C4-2B (cell line): ENCODE data around the gene CLNS1A.

ENCODE experiments used
- ZFX ChIP-seq: fragments of 450-650 bp; IDR thresholded peaks from 2 replicates; pipeline ENCODE4 v1.6.1; 2017
- TF ChIP-seq, protein P1 (sequence below): fragments of 450-650 bp; conservative IDR thresholded peaks from 2 replicates; pipeline ENCODE4 v1.5.1; 2017; ENCODE audit warnings: mild to moderate bottlenecking

DNA sequence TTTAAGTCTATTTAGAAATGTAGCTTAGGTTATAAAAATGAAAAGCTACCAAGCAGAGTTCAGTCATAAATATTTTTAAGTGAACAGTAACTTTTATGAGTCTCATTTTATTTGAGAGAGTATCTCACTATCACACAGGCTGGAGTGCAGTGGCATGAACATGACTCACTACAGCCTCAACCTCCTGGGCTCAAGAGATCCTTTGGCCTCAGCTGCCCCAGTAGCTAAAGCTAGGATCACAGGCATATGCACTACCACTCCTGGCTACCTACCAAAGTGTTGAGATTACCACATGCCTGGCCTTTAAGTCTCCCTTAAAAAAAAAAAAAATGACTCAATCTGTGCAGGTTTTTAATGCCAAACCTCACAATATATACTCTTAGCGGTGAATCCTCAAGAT lies 34.7 kb upstream of the CLNS1A start:
- TF ChIP-seq, protein P1, sequence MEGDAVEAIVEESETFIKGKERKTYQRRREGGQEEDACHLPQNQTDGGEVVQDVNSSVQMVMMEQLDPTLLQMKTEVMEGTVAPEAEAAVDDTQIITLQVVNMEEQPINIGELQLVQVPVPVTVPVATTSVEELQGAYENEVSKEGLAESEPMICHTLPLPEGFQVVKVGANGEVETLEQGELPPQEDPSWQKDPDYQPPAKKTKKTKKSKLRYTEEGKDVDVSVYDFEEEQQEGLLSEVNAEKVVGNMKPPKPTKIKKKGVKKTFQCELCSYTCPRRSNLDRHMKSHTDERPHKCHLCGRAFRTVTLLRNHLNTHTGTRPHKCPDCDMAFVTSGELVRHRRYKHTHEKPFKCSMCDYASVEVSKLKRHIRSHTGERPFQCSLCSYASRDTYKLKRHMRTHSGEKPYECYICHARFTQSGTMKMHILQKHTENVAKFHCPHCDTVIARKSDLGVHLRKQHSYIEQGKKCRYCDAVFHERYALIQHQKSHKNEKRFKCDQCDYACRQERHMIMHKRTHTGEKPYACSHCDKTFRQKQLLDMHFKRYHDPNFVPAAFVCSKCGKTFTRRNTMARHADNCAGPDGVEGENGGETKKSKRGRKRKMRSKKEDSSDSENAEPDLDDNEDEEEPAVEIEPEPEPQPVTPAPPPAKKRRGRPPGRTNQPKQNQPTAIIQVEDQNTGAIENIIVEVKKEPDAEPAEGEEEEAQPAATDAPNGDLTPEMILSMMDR: no peak
- TF ChIP-seq ZFX: no peak
